GM12874 (cell line): ENCODE results near the gene L2HGDH.

Experiments
- CTCF ChIP-seq: IDR thresholded peaks from 2 replicates; pipeline ENCODE4 v1.5.1; 2011; ENCODE audit warnings: low read depth, mild to moderate bottlenecking, control low read depth, low read length, moderate library complexity; ENCODE audit not compliant: insufficient read depth

The L2HGDH gene

GRCh38 chr14:50233166-50233950 lies 78.7 kb downstream of the L2HGDH start:
- no peak for TF ChIP-seq CTCF

- TF ChIP-seq CTCF, result no peak
Observed at GRCh38 chr14:50232276-50232642, 79.8 kb downstream of the L2HGDH start.

- no peak for TF ChIP-seq CTCF
Observed at GRCh38 chr14:50231475-50232275, 80.4 kb downstream of the L2HGDH start, which contains the start of gene SOS2. SOS2 (minus strand) TSS chr14:50231578; CDS start chr14:50231283, 295 bp downstream.

GRCh38 chr14:50230701-50231474 lies 81.1 kb downstream of the L2HGDH start:
- no peak for TF ChIP-seq CTCF

- TF ChIP-seq CTCF, result no peak
Observed at GRCh38 chr14:50230401-50230700, 81.7 kb downstream of the L2HGDH start.

- no peak for TF ChIP-seq CTCF
Observed at GRCh38 chr14:50229681-50230080, 82.3 kb downstream of the L2HGDH start.

- no peak for TF ChIP-seq CTCF
Observed at GRCh38 chr14:50228313-50228712, 83.7 kb downstream of the L2HGDH start.
